ENCODE data around the gene PSD. TPM values are rescaled to one million over a fixed set of nuclear protein-coding genes. Genes with fewer than 3 reads are reported as not detected.

The PSD gene
- total and polyA plus RNA-seq, 2 donors from 2014 or later, result 1.2 to 2.2 TPM

DNA sequence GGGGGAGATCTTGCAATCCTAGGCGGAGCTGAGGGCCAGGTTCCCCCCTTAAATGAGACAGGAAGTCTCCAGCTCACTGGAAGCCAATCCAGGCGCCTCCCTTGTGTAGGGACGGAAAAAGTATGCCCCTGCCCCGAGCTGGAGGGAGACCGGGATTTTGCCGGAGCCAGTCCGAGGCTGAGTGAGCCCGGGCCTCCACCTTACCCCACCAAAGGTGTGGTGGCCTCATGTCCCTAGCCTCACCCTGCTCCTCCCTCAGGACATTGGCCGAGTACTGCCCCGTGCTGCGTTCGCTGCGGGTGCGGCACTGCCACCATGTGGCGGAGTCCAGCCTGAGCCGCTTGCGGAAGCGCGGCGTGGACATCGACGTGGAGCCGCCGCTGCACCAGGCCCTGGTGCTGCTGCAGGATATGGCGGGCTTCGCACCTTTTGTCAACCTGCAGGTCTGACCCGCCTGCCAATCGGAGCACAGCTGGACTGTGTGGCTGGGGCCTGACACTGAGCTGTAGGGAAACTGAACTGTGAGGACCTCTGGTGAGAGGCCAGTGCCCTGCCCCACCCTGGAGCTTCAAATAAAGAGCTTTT lies 4.1 kb upstream of the PSD start:
- H3K9ac ChIP-seq (ENCODE audit: low read length in 3 of 3), result peak overlapping the region in 2 of 3 donors; percentile 74 to 81
- intact Hi-C loops (cut with DNase I), result no loop called here
- TF ChIP-seq, protein P1, sequence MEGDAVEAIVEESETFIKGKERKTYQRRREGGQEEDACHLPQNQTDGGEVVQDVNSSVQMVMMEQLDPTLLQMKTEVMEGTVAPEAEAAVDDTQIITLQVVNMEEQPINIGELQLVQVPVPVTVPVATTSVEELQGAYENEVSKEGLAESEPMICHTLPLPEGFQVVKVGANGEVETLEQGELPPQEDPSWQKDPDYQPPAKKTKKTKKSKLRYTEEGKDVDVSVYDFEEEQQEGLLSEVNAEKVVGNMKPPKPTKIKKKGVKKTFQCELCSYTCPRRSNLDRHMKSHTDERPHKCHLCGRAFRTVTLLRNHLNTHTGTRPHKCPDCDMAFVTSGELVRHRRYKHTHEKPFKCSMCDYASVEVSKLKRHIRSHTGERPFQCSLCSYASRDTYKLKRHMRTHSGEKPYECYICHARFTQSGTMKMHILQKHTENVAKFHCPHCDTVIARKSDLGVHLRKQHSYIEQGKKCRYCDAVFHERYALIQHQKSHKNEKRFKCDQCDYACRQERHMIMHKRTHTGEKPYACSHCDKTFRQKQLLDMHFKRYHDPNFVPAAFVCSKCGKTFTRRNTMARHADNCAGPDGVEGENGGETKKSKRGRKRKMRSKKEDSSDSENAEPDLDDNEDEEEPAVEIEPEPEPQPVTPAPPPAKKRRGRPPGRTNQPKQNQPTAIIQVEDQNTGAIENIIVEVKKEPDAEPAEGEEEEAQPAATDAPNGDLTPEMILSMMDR (IDR thresholded peaks at IDR 0.05; ENCODE audit: borderline replicate concordance, extremely low read depth, insufficient read depth), result peak; percentile 81
- H3K4me1 ChIP-seq (ENCODE audit: control insufficient read depth in 2 of 3, insufficient read depth in 2 of 3, low read depth in 1 of 3, low read length in 3 of 3), result peaks cover 0 to 29% (median 11%) of the 10 kb centered on the region in 3 donors
- no peak for FAIRE-seq
- peak; percentile 72 to 91 (median 79) for DNase-seq
- H3K9me3 ChIP-seq (ENCODE audit: control insufficient read depth in 2 of 3, insufficient read depth in 1 of 3, low read length in 3 of 3), result no peaks in the 10 kb centered on the region
- H3K36me3 ChIP-seq (ENCODE audit: control insufficient read depth in 2 of 3, insufficient read depth in 3 of 3, low read length in 3 of 3), result peaks cover 0 to 11% (median 3%) of the 10 kb centered on the region in 3 donors
- peak overlapping the region; percentile 80 to 93 for H3K27ac ChIP-seq (ENCODE audit: low read depth in 2 of 2, low read length in 2 of 2)
- H3K4me3 ChIP-seq (ENCODE audit: low read length in 3 of 3), result peak overlapping the region in 2 of 3 donors; percentile 78 to 96
- H3K27me3 ChIP-seq (ENCODE audit: control insufficient read depth, insufficient read depth, low read length), result peaks cover 3% of the 10 kb centered on the region

DNA sequence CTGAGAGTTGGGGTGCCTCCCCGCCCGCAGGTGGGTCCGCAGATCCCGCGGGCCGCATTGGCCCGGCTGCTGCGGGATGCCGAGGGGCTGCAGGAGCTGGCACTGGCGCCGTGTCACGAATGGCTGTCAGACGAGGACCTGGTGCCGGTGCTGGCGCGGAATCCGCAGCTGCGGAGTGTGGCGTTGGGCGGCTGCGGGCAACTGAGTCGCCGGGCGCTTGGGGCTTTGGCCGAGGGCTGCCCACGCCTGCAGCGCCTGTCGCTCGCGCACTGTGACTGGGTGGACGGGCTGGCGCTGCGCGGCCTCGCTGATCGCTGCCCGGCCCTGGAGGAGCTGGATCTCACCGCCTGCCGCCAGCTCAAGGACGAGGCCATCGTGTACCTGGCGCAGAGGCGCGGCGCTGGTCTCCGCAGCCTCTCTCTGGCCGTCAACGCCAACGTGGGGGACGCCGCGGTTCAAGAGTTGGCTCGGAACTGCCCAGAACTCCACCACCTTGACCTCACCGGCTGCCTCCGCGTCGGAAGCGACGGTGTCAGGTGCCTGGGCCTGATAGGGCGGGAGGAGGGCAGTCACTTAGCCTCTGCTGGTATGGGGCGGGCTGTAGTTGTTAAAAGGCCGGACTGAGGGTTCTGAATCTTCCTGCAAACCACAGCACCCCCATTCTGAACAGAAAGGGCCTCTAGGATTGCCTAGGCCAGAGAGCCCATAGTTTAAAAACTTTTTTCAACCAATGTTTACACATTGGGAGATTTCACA lies 3.4 kb upstream of the PSD start:
- TF ChIP-seq, protein P1 (IDR thresholded peaks at IDR 0.05; ENCODE audit: borderline replicate concordance, extremely low read depth, insufficient read depth), result no peak
- H3K27me3 ChIP-seq (ENCODE audit: control insufficient read depth, insufficient read depth, low read length), result peaks cover 3% of the 10 kb centered on the region
- intact Hi-C loops (cut with DNase I), result no loop called here
- no peak for FAIRE-seq
- peak overlapping the region; percentile 80 to 93 for H3K27ac ChIP-seq (ENCODE audit: low read depth in 2 of 2, low read length in 2 of 2)
- peak in 2 of 5 donors; percentile 67 to 88 for DNase-seq
- H3K36me3 ChIP-seq (ENCODE audit: control insufficient read depth in 2 of 3, insufficient read depth in 3 of 3, low read length in 3 of 3), result peaks cover 0 to 11% (median 0%) of the 10 kb centered on the region in 3 donors
- H3K9ac ChIP-seq (ENCODE audit: low read length in 3 of 3), result peak overlapping the region; percentile 30 to 81 (median 74)
- H3K4me3 ChIP-seq (ENCODE audit: low read length in 3 of 3), result peak overlapping the region; percentile 78 to 98 (median 96)
- H3K9me3 ChIP-seq (ENCODE audit: control insufficient read depth in 2 of 3, insufficient read depth in 1 of 3, low read length in 3 of 3), result no peaks in the 10 kb centered on the region
- H3K4me1 ChIP-seq (ENCODE audit: control insufficient read depth in 2 of 3, insufficient read depth in 2 of 3, low read depth in 1 of 3, low read length in 3 of 3), result peaks cover 0 to 29% (median 11%) of the 10 kb centered on the region in 3 donors

DNA sequence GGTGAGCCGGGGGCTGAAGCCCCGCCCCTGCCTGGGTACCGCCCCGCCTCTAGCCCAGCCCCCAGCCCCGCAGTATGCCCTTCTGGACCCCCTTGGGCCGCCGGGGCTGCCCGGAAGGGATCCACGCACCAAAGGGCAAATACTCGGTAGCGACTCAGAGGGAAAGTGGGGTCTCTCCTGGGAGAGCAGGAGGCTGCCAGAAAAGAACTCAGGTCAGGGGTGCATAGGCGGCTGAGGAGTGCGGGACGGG lies 2.8 kb upstream of the PSD start:
- H3K27me3 ChIP-seq (ENCODE audit: control insufficient read depth, insufficient read depth, low read length), result peaks cover 3% of the 10 kb centered on the region
- no peaks in the 10 kb centered on the region for H3K9me3 ChIP-seq (ENCODE audit: control insufficient read depth in 2 of 3, insufficient read depth in 1 of 3, low read length in 3 of 3)
- TF ChIP-seq, protein P1 (IDR thresholded peaks at IDR 0.05; ENCODE audit: borderline replicate concordance, extremely low read depth, insufficient read depth), result no peak
- H3K4me3 ChIP-seq (ENCODE audit: low read length in 3 of 3), result peak overlapping the region; percentile 78 to 98 (median 96)
- no peak for FAIRE-seq
- peaks cover 0 to 29% (median 11%) of the 10 kb centered on the region in 3 donors for H3K4me1 ChIP-seq (ENCODE audit: control insufficient read depth in 2 of 3, insufficient read depth in 2 of 3, low read depth in 1 of 3, low read length in 3 of 3)
- peak overlapping the region; percentile 30 to 81 (median 74) for H3K9ac ChIP-seq (ENCODE audit: low read length in 3 of 3)
- no peak for DNase-seq
- H3K36me3 ChIP-seq (ENCODE audit: control insufficient read depth in 2 of 3, insufficient read depth in 3 of 3, low read length in 3 of 3), result peaks cover 0 to 11% (median 0%) of the 10 kb centered on the region in 3 donors
- intact Hi-C loops (cut with DNase I), result no loop called here
- peak overlapping the region; percentile 80 to 93 for H3K27ac ChIP-seq (ENCODE audit: low read depth in 2 of 2, low read length in 2 of 2)

Data from kidney (tissue), 14 donors.